ENCODE results near the gene C2CD2L. TPM values are rescaled to one million over a fixed set of nuclear protein-coding genes. Genes with fewer than 3 reads are reported as not detected.

Gene C2CD2L
- total RNA-seq, 1 donor from 2014 or later, result 24.6 TPM

- H3K27ac Mint-ChIP-seq, result peak overlapping the region; percentile 8
- peak overlapping the region; percentile 37 for H3K4me3 Mint-ChIP-seq (ENCODE audit: low read depth)
- DNase-seq (ENCODE audit: low spot score), result no peak
- intact Hi-C loops (cut with micrococcal nuclease), result no loop called here
- H3K36me3 Mint-ChIP-seq (ENCODE audit: low read depth), result peaks cover 15% of the 10 kb centered on the region
- no peaks in the 10 kb centered on the region for H3K27me3 Mint-ChIP-seq (ENCODE audit: low read depth)
- H3K4me1 Mint-ChIP-seq (ENCODE audit: low read depth), result peaks cover 36% of the 10 kb centered on the region
- H3K9me3 Mint-ChIP-seq, result no peaks in the 10 kb centered on the region
Measured at GRCh38 chr11:119087123-119087522, 20.0 kb upstream of the C2CD2L start.

- Mint-ChIP-seq H3K36me3 (ENCODE audit: low read depth) (peaks cover 15% of the 10 kb centered on the region), H3K9me3 (no peaks in the 10 kb centered on the region), H3K27ac (peak overlapping the region; percentile 35), H3K4me3 (ENCODE audit: low read depth) (no peak overlapping the region), H3K27me3 (ENCODE audit: low read depth) (no peaks in the 10 kb centered on the region), H3K4me1 (ENCODE audit: low read depth) (peaks cover 43% of the 10 kb centered on the region)
- DNase-seq (ENCODE audit: low spot score), result no peak
- intact Hi-C loops (cut with micrococcal nuclease), result no loop called here
Measured at GRCh38 chr11:119087747-119088241, 19.4 kb upstream of the C2CD2L start.

GRCh38 chr11:119088406-119088805 is 18.7 kb upstream of the C2CD2L start:
- H3K9me3 Mint-ChIP-seq, result no peaks in the 10 kb centered on the region
- H3K36me3 Mint-ChIP-seq (ENCODE audit: low read depth), result peaks cover 21% of the 10 kb centered on the region
- no peaks in the 10 kb centered on the region for H3K27me3 Mint-ChIP-seq (ENCODE audit: low read depth)
- H3K27ac Mint-ChIP-seq, result no peak overlapping the region
- H3K4me3 Mint-ChIP-seq (ENCODE audit: low read depth), result no peak overlapping the region
- DNase-seq (ENCODE audit: low spot score), result no peak
- intact Hi-C loops (cut with micrococcal nuclease), result no loop called here
- peaks cover 46% of the 10 kb centered on the region for H3K4me1 Mint-ChIP-seq (ENCODE audit: low read depth)

GRCh38 chr11:119089319-119089718 is 17.8 kb upstream of the C2CD2L start:
- H3K4me3 Mint-ChIP-seq (ENCODE audit: low read depth), result no peak overlapping the region

GRCh38 chr11:119091178-119091577 is 16.0 kb upstream of the C2CD2L start:
- DNase-seq (ENCODE audit: low spot score), result no peak
- no peak overlapping the region for H3K4me3 Mint-ChIP-seq (ENCODE audit: low read depth)
- intact Hi-C loops (cut with micrococcal nuclease), result no loop called here
- peaks cover 47% of the 10 kb centered on the region for H3K4me1 Mint-ChIP-seq (ENCODE audit: low read depth)
- peaks cover 43% of the 10 kb centered on the region for H3K36me3 Mint-ChIP-seq (ENCODE audit: low read depth)
- no peak overlapping the region for H3K27ac Mint-ChIP-seq
- no peaks in the 10 kb centered on the region for H3K9me3 Mint-ChIP-seq
- H3K27me3 Mint-ChIP-seq (ENCODE audit: low read depth), result peaks cover 2% of the 10 kb centered on the region

More at GRCh38 chr11:119089319-119089718, 17.8 kb upstream of the C2CD2L start:
- intact Hi-C loops (cut with micrococcal nuclease), result no loop called here
- H3K27me3 Mint-ChIP-seq (ENCODE audit: low read depth), result no peaks in the 10 kb centered on the region
- H3K27ac Mint-ChIP-seq, result no peak overlapping the region
- H3K4me1 Mint-ChIP-seq (ENCODE audit: low read depth), result peaks cover 50% of the 10 kb centered on the region
- DNase-seq (ENCODE audit: low spot score), result no peak
- H3K9me3 Mint-ChIP-seq, result no peaks in the 10 kb centered on the region
- peaks cover 29% of the 10 kb centered on the region for H3K36me3 Mint-ChIP-seq (ENCODE audit: low read depth)

- H3K27me3 Mint-ChIP-seq (ENCODE audit: low read depth), result peaks cover 2% of the 10 kb centered on the region
- no peak for DNase-seq (ENCODE audit: low spot score)
- H3K4me3 Mint-ChIP-seq (ENCODE audit: low read depth), result peak overlapping the region; percentile 92
- H3K27ac Mint-ChIP-seq, result peak overlapping the region; percentile 51
- peaks cover 53% of the 10 kb centered on the region for H3K36me3 Mint-ChIP-seq (ENCODE audit: low read depth)
- intact Hi-C loops (cut with micrococcal nuclease), result no loop called here
- peaks cover 50% of the 10 kb centered on the region for H3K4me1 Mint-ChIP-seq (ENCODE audit: low read depth)
- H3K9me3 Mint-ChIP-seq, result no peaks in the 10 kb centered on the region
Measured at GRCh38 chr11:119091966-119092879, 14.9 kb upstream of the C2CD2L start.

- Mint-ChIP-seq H3K27me3 (ENCODE audit: low read depth) (peaks cover 2% of the 10 kb centered on the region), H3K9me3 (no peaks in the 10 kb centered on the region), H3K27ac (peak overlapping the region; percentile 75), H3K4me3 (ENCODE audit: low read depth) (peak overlapping the region; percentile 92), H3K4me1 (ENCODE audit: low read depth) (peaks cover 41% of the 10 kb centered on the region), H3K36me3 (ENCODE audit: low read depth) (peaks cover 62% of the 10 kb centered on the region)
- DNase-seq (ENCODE audit: low spot score), result no peak
- intact Hi-C loops (cut with micrococcal nuclease), result no loop called here
Measured at GRCh38 chr11:119092880-119093842, 14.0 kb upstream of the C2CD2L start.

- Mint-ChIP-seq H3K27me3 (ENCODE audit: low read depth) (peaks cover 2% of the 10 kb centered on the region), H3K4me3 (ENCODE audit: low read depth) (peak overlapping the region; percentile 92), H3K36me3 (ENCODE audit: low read depth) (peaks cover 73% of the 10 kb centered on the region), H3K4me1 (ENCODE audit: low read depth) (peaks cover 45% of the 10 kb centered on the region), H3K27ac (peak overlapping the region; percentile 89), H3K9me3 (no peaks in the 10 kb centered on the region)
- DNase-seq (ENCODE audit: low spot score), result no peak
- intact Hi-C loops (cut with micrococcal nuclease), result loop anchor here (1.0 to 2.0 kb wide), 6 partner anchors 8 to 113 kb away; partner anchors contain the start of genes CBL, HINFP, RPS25 and SLC37A4
Measured at GRCh38 chr11:119093942-119094815, 13.0 kb upstream of the C2CD2L start.

GRCh38 chr11:119094816-119095065 is 12.4 kb upstream of the C2CD2L start:
- intact Hi-C loops (cut with micrococcal nuclease), result loop anchor here (1.0 to 2.0 kb wide), 9 partner anchors 8 to 112 kb away; partner anchors contain the start of genes C2CD2L, CBL, HINFP and HYOU1
- H3K27me3 Mint-ChIP-seq (ENCODE audit: low read depth), result peaks cover 2% of the 10 kb centered on the region
- peak overlapping the region; percentile 89 for H3K4me3 Mint-ChIP-seq (ENCODE audit: low read depth)
- peak overlapping the region; percentile 89 for H3K27ac Mint-ChIP-seq
- peaks cover 74% of the 10 kb centered on the region for H3K36me3 Mint-ChIP-seq (ENCODE audit: low read depth)
- H3K9me3 Mint-ChIP-seq, result no peaks in the 10 kb centered on the region
- DNase-seq (ENCODE audit: low spot score), result no peak
- H3K4me1 Mint-ChIP-seq (ENCODE audit: low read depth), result peaks cover 45% of the 10 kb centered on the region

- Mint-ChIP-seq H3K9me3 (no peaks in the 10 kb centered on the region), H3K4me3 (ENCODE audit: low read depth) (peak overlapping the region; percentile 89), H3K27ac (peak overlapping the region; percentile 89), H3K4me1 (ENCODE audit: low read depth) (peaks cover 50% of the 10 kb centered on the region), H3K36me3 (ENCODE audit: low read depth) (peaks cover 79% of the 10 kb centered on the region), H3K27me3 (ENCODE audit: low read depth) (peaks cover 2% of the 10 kb centered on the region)
- DNase-seq (ENCODE audit: low spot score), result peak; percentile 99
- intact Hi-C loops (cut with micrococcal nuclease), result loop anchor here (1.0 to 2.0 kb wide), 8 partner anchors 10 to 112 kb away; partner anchors contain the start of genes C2CD2L, CBL, HINFP and HYOU1
Measured at GRCh38 chr11:119095066-119095880, 11.9 kb upstream of the C2CD2L start.

GRCh38 chr11:119099711-119100110 is 7.4 kb upstream of the C2CD2L start:
- no peak for DNase-seq (ENCODE audit: low spot score)
- Mint-ChIP-seq H3K4me1 (ENCODE audit: low read depth) (peaks cover 32% of the 10 kb centered on the region), H3K4me3 (ENCODE audit: low read depth) (peak overlapping the region; percentile 91), H3K27ac (no peak overlapping the region), H3K9me3 (no peaks in the 10 kb centered on the region), H3K27me3 (ENCODE audit: low read depth) (peaks cover 2% of the 10 kb centered on the region), H3K36me3 (ENCODE audit: low read depth) (peaks cover 52% of the 10 kb centered on the region)
- intact Hi-C loops (cut with micrococcal nuclease), result loop anchor here (5.0 kb wide), 2 partner anchors 68 to 172 kb away; partner anchors contain the start of genes BCL9L and NLRX1

Measured in activated T-helper 2 cell treated with anti-CD3 and anti-CD28 coated beads, Interferon-gamma antibody, Interleukin-2, Interleukin-4, amounts not matched to agents 10 μg/mL and 5 μg/mL and 100 μg/mL, durations not matched to agents 14 hours and 24 hours and 36 hours (primary cell).